SK-N-SH (cell line): ENCODE results near the gene BCAS3. TPM values are rescaled to one million over a fixed set of nuclear protein-coding genes. Genes with fewer than 3 reads are reported as not detected.

Experiments used
- CTCF ChIA-PET: fragments of 300-600, 350-600 bp; formaldehyde crosslinking; extraction: SDS; loops from one replicate; lab custom pipeline; 2021; lab: Yijun Ruan, JAX
- POLR2A ChIA-PET: fragments of 350-600 bp; sonication (Branson Sonifier 250); formaldehyde crosslinking; extraction: SDS; loops from one replicate; lab custom pipeline; 2020; ENCODE audit warnings: antibody characterized with exemption, inconsistent platforms; lab: Yijun Ruan, JAX
- DNase-seq: peaks from one replicate; pipeline ENCODE4 v3.0.0; 2012
- H2AFZ ChIP-seq: fragments of 200-600 bp; sonication (generic); 2 replicates; pipeline ENCODE4 v1.8.1; 2016; ENCODE audit warnings: antibody characterized with exemption, mild to moderate bottlenecking, low read depth
- H3F3A ChIP-seq: fragments of 200-600 bp; sonication (generic); replicated peaks from 2 replicates; pipeline ENCODE3; 2016; ENCODE audit warnings: antibody characterized with exemption, mild to moderate bottlenecking; ENCODE audit not compliant: insufficient read depth
- H3K27ac ChIP-seq, 2 experiments: fragments of 200-500 bp in 1 of 2; fragments of 200-600 bp in 1 of 2; sonication (Bioruptor generic) in 1 of 2; sonication (generic), shearing (Covaris generic) in 1 of 2; 2 replicates each; pipeline versions ENCODE4 v1.5.1 to v1.6.1; 2014 to 2016; ENCODE audit warnings: low read depth in 2 of 2, inconsistent platforms in 1 of 2, low read length in 1 of 2, mild to moderate bottlenecking in 1 of 2, mixed read lengths in 1 of 2
- H3K27me3 ChIP-seq: fragments of 200-600 bp; sonication (generic), shearing (Covaris generic); 2 replicates; pipeline ENCODE4 v1.6.1; 2016; ENCODE audit warnings: mixed run types; ENCODE audit not compliant: insufficient read depth
- H3K36me3 ChIP-seq, 2 experiments: fragments of 200-500 bp in 1 of 2; fragments of 200-600 bp in 1 of 2; sonication (Bioruptor generic) in 1 of 2; sonication (generic) in 1 of 2; replicated peaks in 1 of 2; 2 replicates each; pipeline versions ENCODE3 to v1.5.1; 2014 to 2016; ENCODE audit warnings: low read length in 1 of 2, mild to moderate bottlenecking in 1 of 2; ENCODE audit not compliant: insufficient read depth in 2 of 2, control insufficient read depth in 1 of 2
- H3K4me1 ChIP-seq, 2 experiments: fragments of 200-500 bp in 1 of 2; fragments of 200-600 bp in 1 of 2; sonication (Bioruptor generic) in 1 of 2; sonication (generic), shearing (Covaris generic) in 1 of 2; 2 replicates each; pipeline versions ENCODE4 v1.5.1 to v1.6.1; 2014 to 2016; ENCODE audit warnings: low read depth in 1 of 2, low read length in 1 of 2, mixed run types in 1 of 2; ENCODE audit not compliant: insufficient read depth in 2 of 2, control insufficient read depth in 1 of 2
- H3K4me2 ChIP-seq: fragments of 200-600 bp; sonication (generic), shearing (Covaris generic); 2 replicates; pipeline ENCODE4 v1.6.1; 2017; ENCODE audit warnings: mixed run types
- H3K4me3 ChIP-seq, 2 experiments: fragments of 200-500 bp in 1 of 2; fragments of 200-600 bp in 1 of 2; sonication (Bioruptor generic) in 1 of 2; sonication (generic), shearing (Covaris generic) in 1 of 2; 2 replicates each; pipeline versions ENCODE4 v1.5.1 to v1.8.1; 2014 to 2016; ENCODE audit warnings: low read depth in 2 of 2, inconsistent platforms in 1 of 2, low read length in 1 of 2, mild to moderate bottlenecking in 1 of 2, mixed read lengths in 1 of 2, moderate library complexity in 1 of 2
- H3K79me2 ChIP-seq: fragments of 200-600 bp; sonication (generic); 2 replicates; pipeline ENCODE4 v1.8.1; 2017; ENCODE audit warnings: mild to moderate bottlenecking; ENCODE audit not compliant: insufficient read depth
- H3K9ac ChIP-seq: fragments of 200-600 bp; sonication (generic); 2 replicates; pipeline ENCODE4 v1.6.1; 2017; ENCODE audit warnings: mixed run types
- H3K9me2 ChIP-seq: fragments of 200-600 bp; sonication (generic); 2 replicates; pipeline ENCODE4 v1.6.1; 2017; ENCODE audit warnings: mixed run types
- H3K9me3 ChIP-seq: fragments of 200-600 bp; sonication (generic); 2 replicates; pipeline ENCODE4 v1.6.1; 2017; ENCODE audit warnings: mixed run types, mild to moderate bottlenecking, moderate library complexity
- H4K20me1 ChIP-seq: fragments of 200-600 bp; sonication (generic); 2 replicates; pipeline ENCODE4 v1.6.1; 2017; ENCODE audit warnings: mild to moderate bottlenecking, mixed run types; ENCODE audit not compliant: insufficient read depth
- CTCF ChIP-seq: fragments of 200-600 bp; sonication (generic); IDR thresholded peaks from 2 replicates; pipeline ENCODE4 v1.6.1; 2017; ENCODE audit warnings: antibody characterized with exemption, mild to moderate bottlenecking, moderate library complexity
- ELF1 ChIP-seq: IDR thresholded peaks from 2 replicates; pipeline ENCODE4 v1.4.0; 2012
- EZH2phosphoT487 ChIP-seq: fragments of 200-600 bp; sonication (generic); IDR thresholded peaks from 2 replicates; pipeline ENCODE4 v1.6.1; 2017; ENCODE audit warnings: low read depth, mixed run types, mild to moderate bottlenecking, antibody characterized with exemption, moderate library complexity, borderline replicate concordance
- FOSL2 ChIP-seq: IDR thresholded peaks from 2 replicates; pipeline ENCODE4 v1.4.0; 2012; ENCODE audit warnings: low read depth, mild to moderate bottlenecking, moderate library complexity, borderline replicate concordance
- FOXM1 ChIP-seq: IDR thresholded peaks from 2 replicates; pipeline ENCODE4 v1.4.0; 2012; ENCODE audit warnings: low read depth, mild to moderate bottlenecking
- GABPA ChIP-seq: IDR thresholded peaks from 2 replicates; pipeline ENCODE4 v1.4.0; 2012; ENCODE audit warnings: low read depth, mild to moderate bottlenecking
- GATA2 ChIP-seq: sonication (generic); formaldehyde crosslinking; IDR thresholded peaks from 2 replicates; pipeline ENCODE4 v1.5.0; 2020; ENCODE audit warnings: mild to moderate bottlenecking, missing genetic modification reagents
- IRF3 ChIP-seq: fragments of 150-350 bp; IDR thresholded peaks from 2 replicates; pipeline ENCODE4 v1.6.1; 2016; ENCODE audit warnings: mild to moderate bottlenecking, low read depth, low read length
- MAX ChIP-seq: IDR thresholded peaks from 2 replicates; pipeline ENCODE4 v1.4.0; 2012; ENCODE audit warnings: low read depth
- NFIC ChIP-seq: IDR thresholded peaks from 2 replicates; pipeline ENCODE4 v1.4.0; 2012; ENCODE audit warnings: borderline replicate concordance
- POLR2AphosphoS5 ChIP-seq: IDR thresholded peaks from 2 replicates; pipeline ENCODE4 v1.6.1; 2012; ENCODE audit warnings: low read depth, low read length
- RXRA ChIP-seq: IDR thresholded peaks from 2 replicates; pipeline ENCODE4 v1.4.0; 2012; ENCODE audit warnings: low read depth, mild to moderate bottlenecking, borderline replicate concordance
- SIN3A ChIP-seq: IDR thresholded peaks from 2 replicates; pipeline ENCODE4 v1.6.1; 2012; ENCODE audit warnings: low read depth, mild to moderate bottlenecking, low read length, moderate library complexity, borderline replicate concordance
- SMC3 ChIP-seq: IDR thresholded peaks from 2 replicates; pipeline ENCODE4 v1.6.1; 2012; ENCODE audit warnings: low read depth, low read length, improper control_type of control experiment
- USF1 ChIP-seq: IDR thresholded peaks from 2 replicates; pipeline ENCODE4 v1.4.0; 2012; ENCODE audit warnings: low read depth, borderline replicate concordance
- ZBTB33 ChIP-seq: IDR thresholded peaks from 2 replicates; pipeline ENCODE4 v1.4.0; 2012; ENCODE audit warnings: low read depth, borderline replicate concordance
- WGBS: methylation state at CpG from one replicate; pipeline ENCODE4 v1.1.6; 2017; ENCODE audit warnings: low lambda C conversion rate; 5-methylcytosine and 5-hydroxymethylcytosine counted together
- polyA plus RNA-seq, 3 experiments: library from polyadenylated mRNA; depleted of rRNA; stranded (reverse); fragments of >200 nt; gene quantifications; 2 replicates each; pipeline ENCODE4 v1.2.3, GENCODE V29; 2012

The BCAS3 gene
- polyA plus RNA-seq, 1 of the 3 experiments (the other 2 are of a cell fraction): 5.9 TPM

- Histone ChIP-seq H3K4me2 (no peak overlapping the region), H2AFZ (no peak overlapping the region), H4K20me1 (no peaks in the 10 kb centered on the region), H3K79me2 (no peaks in the 10 kb centered on the region), H3K27ac (no peak overlapping the region), H3K9me3 (no peaks in the 10 kb centered on the region), H3K36me3 (no peaks in the 10 kb centered on the region), H3K9ac (no peak overlapping the region), H3K4me1 (peaks cover 0 to 10% of the 10 kb centered on the region in 2 experiments; a peak in 2 of 4 replicates), H3K27me3 (no peaks in the 10 kb centered on the region), H3F3A (peaks cover 18% of the 10 kb centered on the region), H3K9me2 (no peaks in the 10 kb centered on the region), H3K4me3 (no peak overlapping the region)
- ChIA-PET CTCF (interaction anchor here (1.3 to 2.2 kb wide), 5 partner anchors 14 to 274 kb away, joined by 3 to 5 read pairs (median 4); no protein-coding TSS in a partner anchor), POLR2A (no interaction called here)
- no peak for DNase-seq
- TF ChIP-seq USF1 (no peak), CTCF (no peak), ZBTB33 (no peak), RXRA (no peak), SIN3A (no peak), FOSL2 (no peak), ELF1 (no peak), IRF3 (no peak), GABPA (no peak), MAX (no peak)
- 94% methylated on average over 5 of the region's 5 CpGs for WGBS
Observed at GRCh38 chr17:61275395-61275794, 597.7 kb downstream of the BCAS3 start.

GRCh38 chr17:61276806-61277205, 599.2 kb downstream of the BCAS3 start:
- H4K20me1 ChIP-seq: no peaks in the 10 kb centered on the region
- ChIA-PET CTCF (interaction anchor here (0.7 kb wide), 1 partner anchor 109 kb away, joined by 3 read pairs; no protein-coding TSS in a partner anchor), POLR2A (no interaction called here)
- no peaks in the 10 kb centered on the region for H3K9me2 ChIP-seq
- no peaks in the 10 kb centered on the region for H3K36me3 ChIP-seq
- DNase-seq: no peak
- no peak overlapping the region for H3K9ac ChIP-seq
- peaks cover 18% of the 10 kb centered on the region for H3F3A ChIP-seq
- 90% methylated on average over 2 of the region's 2 CpGs for WGBS
- no peak overlapping the region for H2AFZ ChIP-seq
- peaks cover 0 to 10% of the 10 kb centered on the region in 2 experiments; a peak in 2 of 4 replicates for H3K4me1 ChIP-seq
- no peak overlapping the region for H3K4me3 ChIP-seq
- H3K27me3 ChIP-seq: no peaks in the 10 kb centered on the region
- no peaks in the 10 kb centered on the region for H3K9me3 ChIP-seq
- no peak overlapping the region for H3K27ac ChIP-seq
- H3K4me2 ChIP-seq: no peak overlapping the region
- H3K79me2 ChIP-seq: no peaks in the 10 kb centered on the region
- TF ChIP-seq IRF3 (no peak), SIN3A (no peak), NFIC (no peak), FOXM1 (no peak), GATA2 (CRISPR knock-in tag) (no peak), EZH2phosphoT487 (no peak), RXRA (no peak), SMC3 (no peak), MAX (no peak), ELF1 (no peak), POLR2AphosphoS5 (no peak), CTCF (no peak)
